OCI-LY7 (cell line): ENCODE data around the gene PSMB9. TPM values are rescaled to one million over a fixed set of nuclear protein-coding genes. Genes with fewer than 3 reads are reported as not detected.
A peak's percentile ranks its signal among the peaks of the same experiment; 100 is the strongest.

Experiments
- BruUV-seq: library from RNA; stranded (reverse); fragments of 400-500 nt; replicated peaks from 2 replicates; lab custom pipeline; 2021; lab: Mats Ljungman, UMichigan
- CTCF ChIA-PET: fragments of 300-600 bp; sonication (Branson Sonifier 250); formaldehyde crosslinking; loops from one replicate; lab custom pipeline; 2022; ENCODE audit warnings: antibody characterized with exemption; ENCODE audit not compliant: unreplicated experiment; lab: Charles Lee
- POLR2A ChIA-PET: fragments of 300-600 bp; sonication (Branson Sonifier 250); formaldehyde crosslinking; loops from one replicate; lab custom pipeline; 2022; ENCODE audit warnings: antibody characterized with exemption; lab: Charles Lee
- DNase-seq: peaks from one replicate; pipeline ENCODE4 v3.0.0-alpha.2; 2015; ENCODE audit warnings: low spot score
- H2AFZ ChIP-seq: fragments of 200-600 bp; sonication (generic), shearing (Covaris generic); 2 replicates; pipeline ENCODE4 v1.6.1; 2014; ENCODE audit warnings: mild to moderate bottlenecking, antibody characterized with exemption, low read length, moderate library complexity
- H3K27ac ChIP-seq: fragments of 200-600 bp; sonication (generic); 2 replicates; pipeline ENCODE4 v1.5.1; 2014; ENCODE audit warnings: mixed run types, low read depth, mild to moderate bottlenecking, moderate library complexity, low read length, inconsistent platforms; ENCODE audit not compliant: poor library complexity, severe bottlenecking
- H3K36me3 ChIP-seq: fragments of 200-600 bp; sonication (generic); 2 replicates; pipeline ENCODE4 v1.6.1; 2014; ENCODE audit warnings: mild to moderate bottlenecking, antibody characterized with exemption, low read length, moderate library complexity, mixed read lengths; ENCODE audit not compliant: insufficient read depth
- H3K4me1 ChIP-seq: fragments of 200-600 bp; sonication (generic); 2 replicates; pipeline ENCODE4 v1.5.1; 2014; ENCODE audit warnings: mild to moderate bottlenecking, low read length; ENCODE audit not compliant: insufficient read depth, poor library complexity, severe bottlenecking
- H3K4me2 ChIP-seq: fragments of 200-600 bp; sonication (generic); 2 replicates; pipeline ENCODE4 v1.6.1; 2014; ENCODE audit warnings: mild to moderate bottlenecking, low read length
- H3K4me3 ChIP-seq: fragments of 200-600 bp; sonication (generic); 2 replicates; pipeline ENCODE4 v1.5.1; 2014; ENCODE audit warnings: mild to moderate bottlenecking, low read depth, low read length; ENCODE audit not compliant: poor library complexity, severe bottlenecking
- H3K79me2 ChIP-seq: fragments of 200-600 bp; sonication (generic); 2 replicates; pipeline ENCODE4 v1.6.1; 2016; ENCODE audit warnings: low read depth, mild to moderate bottlenecking, low read length, moderate library complexity, mixed read lengths; ENCODE audit not compliant: insufficient read depth
- H3K9me2 ChIP-seq: fragments of 200-600 bp; sonication (generic); 2 replicates; pipeline ENCODE4 v1.6.1; 2016; ENCODE audit warnings: mild to moderate bottlenecking, low read length, mixed read lengths; ENCODE audit not compliant: insufficient read depth
- H3K9me3 ChIP-seq: fragments of 200-600 bp; sonication (generic); 2 replicates; pipeline ENCODE4 v1.6.1; 2014; ENCODE audit warnings: mild to moderate bottlenecking, mixed run types, low read length, mixed read lengths
- H4K20me1 ChIP-seq: fragments of 200-600 bp; sonication (generic); 2 replicates; pipeline ENCODE4 v1.6.1; 2014; ENCODE audit warnings: mild to moderate bottlenecking, antibody characterized with exemption, low read length, moderate library complexity, mixed read lengths; ENCODE audit not compliant: insufficient read depth
- EZH2phosphoT487 ChIP-seq: fragments of 200-600 bp; sonication (generic); IDR thresholded peaks from 2 replicates; pipeline ENCODE4 v1.6.1; 2018; ENCODE audit warnings: low read depth, borderline replicate concordance, mild to moderate bottlenecking, mixed run types, antibody characterized with exemption, low read length, moderate library complexity, mixed read lengths
- intact Hi-C: fragments of 100-400 bp; cut with micrococcal nuclease; formaldehyde crosslinking; loops from one replicate; pipeline ENCODE4 v1.10.0; 2022; ENCODE audit not compliant: unreplicated experiment
- total RNA-seq, 2 experiments: library from RNA; depleted of rRNA in 1 of 2; stranded (reverse); fragments of >200 nt in 1 of 2; shearing (Covaris generic) in 1 of 2; gene quantifications; 2 replicates each; pipeline ENCODE4 v1.2.3, GENCODE V29; 2014 to 2022
- TF ChIP-seq, protein P1 (sequence below): fragments of 200-600 bp; sonication (generic); conservative IDR thresholded peaks from 2 replicates; pipeline ENCODE4 v1.5.1; 2014; ENCODE audit warnings: mild to moderate bottlenecking, antibody characterized with exemption, low read length, moderate library complexity, mixed read lengths

PSMB9 gene
- total RNA-seq, 2 experiments from 2014 or later: 149 to 193 TPM

DNA sequence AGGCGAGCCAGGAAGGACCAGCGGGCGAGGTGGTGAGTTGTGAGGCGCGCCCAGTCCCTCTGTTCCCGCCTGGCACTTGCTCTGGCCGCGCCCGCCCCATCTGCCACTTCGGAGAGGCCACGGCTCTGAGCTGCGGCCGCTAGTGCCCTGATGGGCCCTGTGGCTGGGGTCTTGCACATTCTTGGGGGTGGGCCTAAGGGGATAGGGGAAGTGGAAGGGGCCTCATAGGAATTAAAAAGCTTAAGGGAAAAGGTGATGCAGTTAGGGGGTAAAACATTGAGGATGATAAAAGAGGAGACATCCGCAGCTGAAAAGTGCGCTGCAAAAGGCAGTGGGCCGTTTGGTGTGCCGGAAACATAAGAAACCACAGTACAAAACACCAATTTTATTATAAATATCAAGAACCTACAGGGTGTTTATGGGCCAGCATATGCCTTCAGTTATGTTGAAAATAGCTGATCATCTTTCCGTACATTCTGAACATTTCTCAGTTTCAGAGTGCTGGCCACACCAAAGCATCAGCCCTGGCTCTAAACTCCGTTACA, 9.1 kb upstream of the PSMB9 start:
- no peak overlapping the region for H2AFZ ChIP-seq
- CTCF ChIA-PET: interaction anchor here (0.6 to 1.9 kb wide), 4 partner anchors 9 to 103 kb away, joined by 4 to 6 read pairs (median 6); partner anchors contain the start of genes PSMB9 and TAP1
- DNase-seq: no peak

GRCh38 chr6:32845384-32845884, 8.6 kb upstream of the PSMB9 start:
- Histone ChIP-seq H3K27ac (peak overlapping the region; percentile 88), H3K4me2 (peak overlapping the region; percentile 90), H3K4me3 (peak overlapping the region; percentile 77), H2AFZ (no peak overlapping the region), H3K4me1 (peaks cover 53% of the 10 kb centered on the region), H3K79me2 (peaks cover 42% of the 10 kb centered on the region), H3K9me2 (no peaks in the 10 kb centered on the region), H4K20me1 (no peaks in the 10 kb centered on the region), H3K9me3 (no peaks in the 10 kb centered on the region), H3K36me3 (peaks cover 78% of the 10 kb centered on the region)
- ChIA-PET POLR2A (interaction anchor here (0.6 to 3.7 kb wide), 13 partner anchors 11 to 315 kb away, joined by 3 to 88 read pairs (median 4); partner anchors contain the start of genes HLA-DPA1, HLA-DRB5, PSMB9 and TAP1), CTCF (interaction anchor here (1.0 to 1.9 kb wide), 3 partner anchors 8 to 22 kb away, joined by 4 to 6 read pairs (median 6); partner anchors contain the start of genes PSMB9 and TAP1)
- peak; percentile 60 for DNase-seq
- intact Hi-C loops: loop anchor here (2.0 kb wide), 2 partner anchors 29 to 99 kb away; partner anchors contain the start of gene HLA-DOB
- TF ChIP-seq, protein P1, sequence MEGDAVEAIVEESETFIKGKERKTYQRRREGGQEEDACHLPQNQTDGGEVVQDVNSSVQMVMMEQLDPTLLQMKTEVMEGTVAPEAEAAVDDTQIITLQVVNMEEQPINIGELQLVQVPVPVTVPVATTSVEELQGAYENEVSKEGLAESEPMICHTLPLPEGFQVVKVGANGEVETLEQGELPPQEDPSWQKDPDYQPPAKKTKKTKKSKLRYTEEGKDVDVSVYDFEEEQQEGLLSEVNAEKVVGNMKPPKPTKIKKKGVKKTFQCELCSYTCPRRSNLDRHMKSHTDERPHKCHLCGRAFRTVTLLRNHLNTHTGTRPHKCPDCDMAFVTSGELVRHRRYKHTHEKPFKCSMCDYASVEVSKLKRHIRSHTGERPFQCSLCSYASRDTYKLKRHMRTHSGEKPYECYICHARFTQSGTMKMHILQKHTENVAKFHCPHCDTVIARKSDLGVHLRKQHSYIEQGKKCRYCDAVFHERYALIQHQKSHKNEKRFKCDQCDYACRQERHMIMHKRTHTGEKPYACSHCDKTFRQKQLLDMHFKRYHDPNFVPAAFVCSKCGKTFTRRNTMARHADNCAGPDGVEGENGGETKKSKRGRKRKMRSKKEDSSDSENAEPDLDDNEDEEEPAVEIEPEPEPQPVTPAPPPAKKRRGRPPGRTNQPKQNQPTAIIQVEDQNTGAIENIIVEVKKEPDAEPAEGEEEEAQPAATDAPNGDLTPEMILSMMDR: no peak
- no peak for TF ChIP-seq EZH2phosphoT487
- no TSS peak for BruUV-seq

More for the DNA sequence above, 9.1 kb upstream of the PSMB9 start:
- H3K9me2 ChIP-seq: no peaks in the 10 kb centered on the region
- peaks cover 55% of the 10 kb centered on the region for H3K4me1 ChIP-seq
- peaks cover 78% of the 10 kb centered on the region for H3K36me3 ChIP-seq
- H3K9me3 ChIP-seq: no peaks in the 10 kb centered on the region
- intact Hi-C loops: loop anchor here (1.0 to 5.0 kb wide), 5 partner anchors 9 to 127 kb away; partner anchors contain the start of genes HLA-DOB and PSMB9
- peak overlapping the region; percentile 88 for H3K27ac ChIP-seq
- H3K4me2 ChIP-seq: peak overlapping the region; percentile 90
- H3K79me2 ChIP-seq: peaks cover 42% of the 10 kb centered on the region
- TF ChIP-seq, protein P1: no peak
- TF ChIP-seq EZH2phosphoT487: no peak
- H3K4me3 ChIP-seq: peak overlapping the region; percentile 77
- TSS peak; percentile 88 for BruUV-seq
- H4K20me1 ChIP-seq: no peaks in the 10 kb centered on the region
- POLR2A ChIA-PET: interaction anchor here (0.6 to 3.7 kb wide), 13 partner anchors 12 to 315 kb away, joined by 3 to 88 read pairs (median 4); partner anchors contain the start of genes HLA-DPA1, HLA-DRB5, PSMB9 and TAP1
